Measurements from ENCODE around the gene VPS35L. TPM values are rescaled to one million over a fixed set of nuclear protein-coding genes. Genes with fewer than 3 reads are reported as not detected.

The VPS35L gene
- total and polyA plus RNA-seq, 2 experiments from 2014 or later, result 48.0 to 54.6 TPM

GRCh38 chr16:19599968-19600716, 44.6 kb downstream of the VPS35L start (continued):
- TF ChIP-seq CTCF (conservative IDR thresholded peaks at IDR 0.05; ENCODE audit: low read depth in 2 of 2), result no peak
- TF ChIP-seq REST (IDR thresholded peaks at IDR 0.05; ENCODE audit: unreplicated experiment), result no peak
- TF ChIP-seq ZNF114 (CRISPR knock-in tag; IDR thresholded peaks at IDR 0.05), result no peak
- TF ChIP-seq ZNF331 (CRISPR knock-in tag; IDR thresholded peaks at IDR 0.05; ENCODE audit: low read depth), result no peak
- TF ChIP-seq STAT1 (IDR thresholded peaks at IDR 0.05; ENCODE audit: unreplicated experiment), result no peak

DNA sequence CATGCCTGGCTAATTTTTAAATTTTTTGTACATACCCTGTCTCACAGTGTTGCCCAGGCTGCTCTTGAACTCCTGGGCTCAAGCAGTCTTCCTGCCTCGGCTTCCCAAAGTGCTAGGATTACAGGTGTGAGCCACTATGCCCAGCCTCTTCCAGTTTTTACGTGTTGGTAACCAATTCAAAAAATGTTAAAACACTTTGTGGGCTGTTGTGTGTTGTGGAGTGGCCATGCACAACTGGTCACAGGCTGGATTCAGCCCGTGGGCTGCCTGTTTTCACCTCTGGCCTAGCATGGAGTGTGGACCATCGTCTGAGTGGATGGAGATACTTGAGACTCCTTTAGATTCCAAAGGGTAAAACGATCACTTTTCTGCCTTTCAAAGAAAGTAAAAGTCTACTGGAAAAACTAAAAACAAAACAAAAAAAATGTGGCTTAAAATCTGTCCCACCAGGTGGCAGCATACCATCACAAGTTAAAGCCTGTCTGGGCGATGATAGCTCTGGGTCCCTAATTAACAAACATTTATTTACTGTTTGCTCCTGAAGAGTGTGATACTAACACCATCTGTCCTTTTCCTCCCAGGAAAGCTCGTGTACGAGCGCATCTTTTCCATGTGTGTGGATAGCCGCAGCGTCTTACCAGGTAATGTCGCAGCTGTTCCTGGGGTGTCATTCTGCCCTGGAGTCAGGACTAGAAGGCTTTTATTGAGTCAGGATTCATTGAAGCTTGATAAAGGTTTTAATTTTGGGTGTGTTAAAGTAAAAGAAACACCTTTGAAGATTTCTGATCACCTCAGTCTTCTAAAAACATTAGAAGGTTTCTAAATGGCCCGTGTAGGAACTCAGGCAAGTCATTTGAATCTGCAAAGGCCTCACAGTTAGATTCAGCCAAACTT, 45.8 kb downstream of the VPS35L start:
- H3K9me2 ChIP-seq (ENCODE audit: insufficient read depth), result no peaks in the 10 kb centered on the region
- H3K36me3 Mint-ChIP-seq (ENCODE audit: low read depth), result peaks cover 32% of the 10 kb centered on the region
- no peaks in the 10 kb centered on the region for H3K9me3 Mint-ChIP-seq
- no peaks in the 10 kb centered on the region for H3K27me3 ChIP-seq (ENCODE audit: insufficient read depth)
- H3F3A ChIP-seq (replicated peaks; ENCODE audit: low read depth), result no peaks in the 10 kb centered on the region
- DNase-seq (ENCODE audit: low spot score), result peak; percentile 75
- TF ChIP-seq ZNF114 (CRISPR knock-in tag; IDR thresholded peaks at IDR 0.05) (no peak), CREB1 (CRISPR knock-in tag; IDR thresholded peaks at IDR 0.05; ENCODE audit: low read depth) (no peak), CTCF (conservative IDR thresholded peaks at IDR 0.05; ENCODE audit: low read depth in 2 of 2) (peak; percentile 69 to 75), ETS1 (IDR thresholded peaks at IDR 0.05) (no peak), POLR2AphosphoS5 (IDR thresholded peaks at IDR 0.05; ENCODE audit: low read depth) (no peak)
- peak; percentile 40; the same call in 2 of the 3 replicates for ATAC-seq
- peaks cover 14% of the 10 kb centered on the region for H3K4me1 Mint-ChIP-seq
- H3K4me1 ChIP-seq (ENCODE audit: insufficient read depth), result no peaks in the 10 kb centered on the region; the same call in 1 of the 2 replicates
- H3K27me3 Mint-ChIP-seq (ENCODE audit: insufficient read depth, low read depth, poor library complexity), result peaks cover 2% of the 10 kb centered on the region
- 0 out of 2 replicates have a peak, but pooled peaks cover 3% of the 10 kb centered on the region for H3K79me2 ChIP-seq (replicated peaks; ENCODE audit: insufficient read depth)
- no peak overlapping the region for H3K4me3 Mint-ChIP-seq
- H2AFZ ChIP-seq, result no peak overlapping the region
- H3K27ac ChIP-seq (ENCODE audit: low read depth), result no peak overlapping the region; the same call in 1 of the 2 replicates
- H3K4me2 ChIP-seq, result no peak overlapping the region
- H4K20me1 ChIP-seq (replicated peaks; ENCODE audit: insufficient read depth), result no peaks in the 10 kb centered on the region; the same call in 1 of the 2 replicates
- peaks cover 4% of the 10 kb centered on the region; the same call in 1 of the 2 replicates for H3K36me3 ChIP-seq (ENCODE audit: insufficient read depth)
- H3K27ac Mint-ChIP-seq, result peak overlapping the region; percentile 83; the same call in 1 of the 2 replicates
- H3K4me3 ChIP-seq, result no peak overlapping the region
